ENCODE data around the gene UBA1.

DNA sequence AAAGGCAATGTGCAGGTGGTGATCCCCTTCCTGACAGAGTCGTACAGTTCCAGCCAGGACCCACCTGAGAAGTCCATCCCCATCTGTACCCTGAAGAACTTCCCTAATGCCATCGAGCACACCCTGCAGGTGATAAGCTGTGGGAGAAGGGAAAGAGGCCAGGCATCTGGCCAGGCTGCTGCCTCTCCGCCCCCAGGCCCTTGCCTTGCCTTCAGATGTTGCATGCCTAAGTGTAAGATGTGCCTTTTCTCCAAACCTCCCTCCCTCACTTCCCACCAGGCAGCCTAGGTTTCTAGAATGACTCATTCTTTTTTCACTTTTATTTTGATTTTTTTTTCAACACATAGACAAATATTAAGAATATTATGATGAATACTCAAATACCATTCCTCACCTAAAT, 12.7 kb downstream of the UBA1 start:
- TF ChIP-seq POLR2A (IDR thresholded peaks at IDR 0.05; ENCODE audit: low read depth) = no peak
- TF ChIP-seq, protein P1, sequence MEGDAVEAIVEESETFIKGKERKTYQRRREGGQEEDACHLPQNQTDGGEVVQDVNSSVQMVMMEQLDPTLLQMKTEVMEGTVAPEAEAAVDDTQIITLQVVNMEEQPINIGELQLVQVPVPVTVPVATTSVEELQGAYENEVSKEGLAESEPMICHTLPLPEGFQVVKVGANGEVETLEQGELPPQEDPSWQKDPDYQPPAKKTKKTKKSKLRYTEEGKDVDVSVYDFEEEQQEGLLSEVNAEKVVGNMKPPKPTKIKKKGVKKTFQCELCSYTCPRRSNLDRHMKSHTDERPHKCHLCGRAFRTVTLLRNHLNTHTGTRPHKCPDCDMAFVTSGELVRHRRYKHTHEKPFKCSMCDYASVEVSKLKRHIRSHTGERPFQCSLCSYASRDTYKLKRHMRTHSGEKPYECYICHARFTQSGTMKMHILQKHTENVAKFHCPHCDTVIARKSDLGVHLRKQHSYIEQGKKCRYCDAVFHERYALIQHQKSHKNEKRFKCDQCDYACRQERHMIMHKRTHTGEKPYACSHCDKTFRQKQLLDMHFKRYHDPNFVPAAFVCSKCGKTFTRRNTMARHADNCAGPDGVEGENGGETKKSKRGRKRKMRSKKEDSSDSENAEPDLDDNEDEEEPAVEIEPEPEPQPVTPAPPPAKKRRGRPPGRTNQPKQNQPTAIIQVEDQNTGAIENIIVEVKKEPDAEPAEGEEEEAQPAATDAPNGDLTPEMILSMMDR (IDR thresholded peaks at IDR 0.05) = no peak
- TF ChIP-seq POLR2AphosphoS5 (IDR thresholded peaks at IDR 0.05) = no peak
- no peak for TF ChIP-seq EP300 (IDR thresholded peaks at IDR 0.05)

Data from esophagus muscularis mucosa (tissue), 4 donors.